Pancreas (tissue), 10 donors: Measurements from ENCODE around the gene AGPAT1. TPM values are rescaled to one million over a fixed set of nuclear protein-coding genes. Genes with fewer than 3 reads are reported as not detected.
A peak's percentile ranks its signal among the peaks of the same experiment; 100 is the strongest.

ENCODE experiments used
- ATAC-seq, 4 donors: fragments of 200-7000 bp; cut with Tn5 transposase; one replicate each; pipeline versions ENCODE4 v1.8.0 to v1.9.1; 2020; ENCODE audit warnings: mild to moderate bottlenecking in 4 of 4, moderate library complexity in 4 of 4
- DNase-seq, 6 donors: peaks; one replicate each; pipeline ENCODE4 v3.0.0-alpha.2; 2020
- FAIRE-seq: peaks from 2 replicates; lab custom pipeline; 2012; peaks lifted over from hg19 to GRCh38; lab: Jason Lieb, UNC
- H3K27ac ChIP-seq, 4 donors: fragments of 200-600 bp; sonication (generic); 1 replicate in 3 of 4; 2 replicates in 1 of 4; pipeline versions ENCODE4 v1.5.0 to v1.8.0; 2020
- H3K27me3 ChIP-seq, 4 donors: fragments of 200-600 bp; one replicate each; pipeline ENCODE4 v1.8.0; 2021
- H3K36me3 ChIP-seq, 3 donors: fragments of 200-600 bp; sonication (generic) in 1 of 3; one replicate each; pipeline versions ENCODE4 v1.5.0 to v1.8.0; 2020 to 2021
- H3K4me1 ChIP-seq, 3 donors: fragments of 200-600 bp; one replicate each; pipeline ENCODE4 v1.8.0; 2021
- H3K4me3 ChIP-seq, 4 donors: fragments of 200-600 bp; sonication (generic) in 2 of 4; one replicate each; pipeline versions ENCODE4 v1.5.0 to v1.8.0; 2020 to 2021
- H3K9me3 ChIP-seq, 4 donors: fragments of 200-600 bp; one replicate each; pipeline ENCODE4 v1.8.0; 2021
- WGBS, 2 donors: extraction: QIAGEN DNeasy Blood & Tissue Kit; methylation state at CpG; one replicate each; pipeline ENCODE4 v1.1.7; 2013; 5-methylcytosine and 5-hydroxymethylcytosine counted together
- intact Hi-C, 3 donors: fragments of 100-400 bp; cut with DNase I; formaldehyde crosslinking; loops; one replicate each; pipeline versions ENCODE4 v1.11.1 to v1.14.2; 2022
- polyA plus RNA-seq, 2 donors: library from polyadenylated mRNA; stranded (reverse); fragments of 200-250 nt; gene quantifications; one replicate each; pipeline ENCODE4 v1.2.3, GENCODE V29; 2013
- total RNA-seq, 6 donors: library from RNA; stranded (reverse); fragmentation: NEBNext Ultra II Directional in 4 of 6; extraction: Animal tissue kit (Norgen Biotek cat#: 25700) in 4 of 6; gene quantifications; one replicate each; pipeline versions ENCODE4 v1.2.1 to v1.2.4, GENCODE V29; 2021 to 2023
- TF ChIP-seq, protein P1 (sequence below), 4 donors: fragments of 200-600 bp; sonication (generic) in 3 of 4; IDR thresholded peaks; one replicate each; pipeline versions ENCODE4 v1.5.0 to v1.8.0; 2021; ENCODE audit warnings: antibody characterized with exemption in 4 of 4
- donor health status: healthy with polysubstance abuse.
- donor health status: DM: no; HTN: no; CAD: no; lungs with moderate emphysema.
- donor health status: DM: no; HTN: no; CAD: no.
- donor health status: control.
- donor health status: control.
- donor health status: Bipolar disorder and iron deficiency.
- donor health status: DM: yes; HTN: yes; CAD: no.
- donor health status: DM: no; HTN: no; CAD: no.
- donor health status: DM: no; HTN: no; CAD: no.
- donor health status: DM: yes; HTN: yes; CAD: no.

The AGPAT1 gene
- total and polyA plus RNA-seq, 8 donors = 10.1 to 28.1 (median 18.1) TPM

DNA sequence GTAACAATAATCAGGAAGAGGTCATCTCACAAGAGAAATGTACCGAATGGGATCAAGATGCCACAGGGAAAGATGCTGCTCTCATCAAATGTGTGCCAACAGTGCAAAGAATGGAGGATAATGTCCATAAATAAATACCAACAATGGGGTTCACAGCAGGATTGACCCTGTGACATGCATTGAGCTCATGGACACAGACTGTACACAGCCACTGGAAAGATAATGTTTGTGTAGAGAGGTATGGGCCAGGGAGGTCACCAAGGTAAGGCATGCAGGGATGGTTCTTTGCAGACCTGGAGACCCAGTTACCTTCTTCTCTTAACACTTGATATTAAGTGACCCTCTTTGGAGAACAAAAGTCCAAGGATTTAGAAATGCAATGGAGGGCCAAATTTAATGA, 1.5 kb downstream of the AGPAT1 start:
- Histone ChIP-seq H3K27ac (no peak overlapping the region), H3K4me1 (peaks cover 16 to 25% (median 23%) of the 10 kb centered on the region in 3 donors), H3K36me3 (no peaks in the 10 kb centered on the region), H3K4me3 (no peak overlapping the region), H3K9me3 (no peaks in the 10 kb centered on the region), H3K27me3 (no peaks in the 10 kb centered on the region)
- ATAC-seq = no peak
- TF ChIP-seq, protein P1, sequence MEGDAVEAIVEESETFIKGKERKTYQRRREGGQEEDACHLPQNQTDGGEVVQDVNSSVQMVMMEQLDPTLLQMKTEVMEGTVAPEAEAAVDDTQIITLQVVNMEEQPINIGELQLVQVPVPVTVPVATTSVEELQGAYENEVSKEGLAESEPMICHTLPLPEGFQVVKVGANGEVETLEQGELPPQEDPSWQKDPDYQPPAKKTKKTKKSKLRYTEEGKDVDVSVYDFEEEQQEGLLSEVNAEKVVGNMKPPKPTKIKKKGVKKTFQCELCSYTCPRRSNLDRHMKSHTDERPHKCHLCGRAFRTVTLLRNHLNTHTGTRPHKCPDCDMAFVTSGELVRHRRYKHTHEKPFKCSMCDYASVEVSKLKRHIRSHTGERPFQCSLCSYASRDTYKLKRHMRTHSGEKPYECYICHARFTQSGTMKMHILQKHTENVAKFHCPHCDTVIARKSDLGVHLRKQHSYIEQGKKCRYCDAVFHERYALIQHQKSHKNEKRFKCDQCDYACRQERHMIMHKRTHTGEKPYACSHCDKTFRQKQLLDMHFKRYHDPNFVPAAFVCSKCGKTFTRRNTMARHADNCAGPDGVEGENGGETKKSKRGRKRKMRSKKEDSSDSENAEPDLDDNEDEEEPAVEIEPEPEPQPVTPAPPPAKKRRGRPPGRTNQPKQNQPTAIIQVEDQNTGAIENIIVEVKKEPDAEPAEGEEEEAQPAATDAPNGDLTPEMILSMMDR (IDR thresholded peaks at IDR 0.05) = no peak
- intact Hi-C loops = no loop called here
- no peak for DNase-seq
- WGBS, 2 donors = 78 to 85% methylated on average over 1 of the region's 1 CpG
- no peak for FAIRE-seq

DNA sequence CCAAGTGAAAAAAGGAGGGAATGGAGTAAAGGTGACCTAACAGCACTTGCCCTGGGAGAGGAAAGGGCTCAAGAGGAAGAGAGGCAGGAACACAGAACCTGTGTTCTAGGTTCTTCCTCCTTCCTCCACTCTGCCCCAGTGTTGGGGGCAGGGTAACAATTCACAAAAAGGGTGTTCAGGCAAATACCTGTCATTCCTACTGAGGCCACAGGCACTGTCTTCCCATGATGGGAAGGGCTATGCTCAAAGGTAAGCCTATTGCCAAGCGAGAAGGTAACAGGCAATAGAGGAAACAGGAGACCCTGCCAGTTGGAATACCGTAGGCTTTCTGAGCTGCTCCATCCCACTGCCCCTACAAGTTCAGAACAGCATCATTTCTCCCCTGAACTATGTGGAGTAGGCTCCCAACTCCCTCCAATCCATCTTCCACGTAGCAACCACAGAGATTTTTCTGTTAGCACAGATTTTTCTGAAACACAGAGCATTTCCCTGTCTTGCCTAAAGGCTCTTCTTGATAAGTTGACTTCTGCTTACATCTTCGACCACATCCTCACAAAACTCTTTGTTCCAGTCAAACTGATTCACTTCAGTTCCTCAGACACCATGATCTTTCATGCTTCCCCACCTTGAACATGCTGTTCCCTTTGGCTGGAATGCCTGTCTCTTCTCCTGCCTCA, 2.7 kb downstream of the AGPAT1 start:
- intact Hi-C loops = no loop called here
- H3K4me1 ChIP-seq = peaks cover 16 to 20% (median 19%) of the 10 kb centered on the region in 3 donors
- ATAC-seq (no peak), DNase-seq (no peak), FAIRE-seq (no peak)
- no peaks in the 10 kb centered on the region for H3K36me3 ChIP-seq
- H3K9me3 ChIP-seq = no peaks in the 10 kb centered on the region
- WGBS, 2 donors = 77% methylated on average over 4 of the region's 4 CpGs
- no peak overlapping the region for H3K27ac ChIP-seq
- H3K4me3 ChIP-seq = no peak overlapping the region
- no peaks in the 10 kb centered on the region for H3K27me3 ChIP-seq
- TF ChIP-seq, protein P1 (IDR thresholded peaks at IDR 0.05) = no peak

DNA sequence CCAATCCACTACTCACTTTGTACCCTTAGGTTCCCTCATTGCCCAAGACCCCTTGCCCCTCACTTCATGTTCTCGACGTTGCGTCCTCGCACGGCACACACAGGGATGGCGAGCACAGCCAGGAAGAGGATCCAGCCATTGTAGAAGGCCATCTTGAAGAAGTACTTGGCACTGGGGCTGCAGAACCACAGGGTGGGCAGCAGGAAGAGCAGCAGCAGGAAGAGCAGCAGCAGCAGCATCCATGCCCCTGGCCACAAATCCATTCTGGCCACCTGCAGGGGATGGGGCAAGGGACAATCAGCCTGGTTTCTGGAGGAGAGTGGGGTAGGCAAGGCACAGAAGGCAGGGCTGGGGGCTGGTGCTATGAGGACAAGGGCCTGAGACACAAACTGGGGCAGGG, 4.7 kb downstream of the AGPAT1 start:
- Histone ChIP-seq H3K4me1 (peaks cover 5 to 13% (median 9%) of the 10 kb centered on the region in 3 donors), H3K27me3 (no peaks in the 10 kb centered on the region), H3K4me3 (no peak overlapping the region), H3K27ac (no peak overlapping the region), H3K36me3 (no peaks in the 10 kb centered on the region), H3K9me3 (no peaks in the 10 kb centered on the region)
- 88 to 93% methylated on average over 6 of the region's 6 CpGs for WGBS, 2 donors
- intact Hi-C loops = no loop called here
- ATAC-seq = no peak
- no peak for FAIRE-seq
- TF ChIP-seq, protein P1 (IDR thresholded peaks at IDR 0.05) = no peak
- DNase-seq = peak in 1 of 6 donors; percentile 27

DNA sequence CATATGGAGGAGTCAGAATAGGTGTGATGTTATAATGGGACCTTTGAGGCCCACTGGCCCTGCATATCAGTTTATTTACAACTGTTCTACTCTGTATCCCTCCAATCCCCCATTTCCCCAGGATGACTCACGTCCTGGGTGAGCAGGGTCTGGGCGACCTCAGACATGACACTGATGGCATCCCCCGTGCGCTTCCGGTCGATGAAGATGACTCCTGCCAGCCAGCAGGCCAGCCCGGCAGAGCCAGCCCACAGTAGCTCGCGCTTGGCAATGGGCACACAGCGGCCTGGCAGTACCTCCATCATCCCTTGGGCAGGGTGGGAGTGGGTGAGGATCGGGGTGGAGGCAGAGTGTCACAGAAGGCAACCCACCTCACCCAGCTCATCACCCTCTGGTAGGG, 5.6 kb downstream of the AGPAT1 start:
- H3K4me1 ChIP-seq = peaks cover 5 to 11% (median 6%) of the 10 kb centered on the region in 3 donors
- FAIRE-seq (no peak), DNase-seq (peak in 1 of 6 donors; percentile 45), ATAC-seq (no peak)
- no peaks in the 10 kb centered on the region for H3K9me3 ChIP-seq
- H3K4me3 ChIP-seq = no peak overlapping the region
- H3K36me3 ChIP-seq = no peaks in the 10 kb centered on the region
- H3K27ac ChIP-seq = no peak overlapping the region
- H3K27me3 ChIP-seq = no peaks in the 10 kb centered on the region
- intact Hi-C loops = no loop called here
- TF ChIP-seq, protein P1 (IDR thresholded peaks at IDR 0.05) = no peak
- 96 to 97% methylated on average over 11 of the region's 11 CpGs for WGBS, 2 donors
